HepG2 (cell line): ENCODE measurements around the gene CEACAM5. TPM values are rescaled to one million over a fixed set of nuclear protein-coding genes. Genes with fewer than 3 reads are reported as not detected.
"Not testable (repeated sequence)": the region's sequence is repeated elsewhere in the genome, so short reads cannot be mapped to it uniquely, and the experiment has no call there.

Experiments
- ATAC-seq: fragments of 200-7000 bp; cut with Tn5 transposase; 3 replicates; pipeline ENCODE4 v1.9.1; 2020; ENCODE audit warnings: mild to moderate bottlenecking, moderate library complexity
- BruUV-seq: library from RNA; stranded (reverse); fragments of 400-500 nt; replicated peaks from 2 replicates; lab custom pipeline; 2021; lab: Mats Ljungman, UMichigan
- CTCF ChIA-PET: fragments of 300-600 bp; formaldehyde crosslinking; extraction: SDS; loops from one replicate; lab custom pipeline; 2021; ENCODE audit warnings: low total read pairs, inconsistent platforms, low intra/inter-chr PET ratio; lab: Yijun Ruan, JAX
- POLR2A ChIA-PET: fragments of 350-600 bp; sonication (Branson Sonifier 250); formaldehyde crosslinking; loops from one replicate; lab custom pipeline; 2020; ENCODE audit warnings: antibody characterized with exemption, inconsistent platforms; lab: Yijun Ruan, JAX
- DNase-seq: peaks from one replicate; pipeline ENCODE4 v3.0.0-alpha.2; 2015; ENCODE audit warnings: low spot score
- FAIRE-seq: peaks from 3 replicates; lab custom pipeline; 2011; peaks lifted over from hg19 to GRCh38; lab: Jason Lieb, UNC
- H2AFZ ChIP-seq: one replicate; pipeline ENCODE4 v1.6.1; 2011; ENCODE audit warnings: low read length, inconsistent platforms
- H3K27ac ChIP-seq: fragments of 300-600 bp; 3 replicates; pipeline ENCODE4 v1.8.0; 2011; ENCODE audit warnings: mixed run types, mild to moderate bottlenecking, mixed read lengths, low read length, inconsistent platforms; ENCODE audit not compliant: insufficient read depth; ENCODE audit errors: extremely low read length
- H3K27me3 ChIP-seq, 2 experiments: fragments of 200-600 bp in 1 of 2; 2 replicates in 1 of 2; 3 replicates in 1 of 2; pipeline versions ENCODE4 v1.6.0 to v1.8.0; 2011; ENCODE audit warnings: low read length in 2 of 2, mild to moderate bottlenecking in 2 of 2, moderate library complexity in 2 of 2, inconsistent platforms in 1 of 2; ENCODE audit not compliant: insufficient read depth in 2 of 2, control insufficient read depth in 1 of 2
- H3K36me3 ChIP-seq, 2 experiments: fragments of 200-600 bp in 1 of 2; replicated peaks in 1 of 2; 2 replicates in 1 of 2; 3 replicates in 1 of 2; pipeline versions ENCODE4 v1.5.1 to v1.8.0; 2011; ENCODE audit warnings: low read length in 2 of 2, inconsistent platforms in 1 of 2; ENCODE audit not compliant: insufficient read depth in 2 of 2, control insufficient read depth in 1 of 2
- H3K4me1 ChIP-seq: 2 replicates; pipeline ENCODE4 v1.5.1; 2012; ENCODE audit warnings: low read length, inconsistent platforms; ENCODE audit not compliant: insufficient read depth
- H3K4me2 ChIP-seq: 2 replicates; pipeline ENCODE4 v1.6.0; 2011; ENCODE audit warnings: low read depth, low read length, inconsistent platforms
- H3K4me3 ChIP-seq, 3 experiments: fragments of 200-600 bp in 1 of 3; sonication (generic), shearing (Covaris generic) in 1 of 3; replicated peaks in 1 of 3; 2 replicates each; pipeline ENCODE4 v1.5.1; 2011 to 2016; ENCODE audit warnings: low read length in 3 of 3, inconsistent platforms in 2 of 3, low read depth in 2 of 3, mild to moderate bottlenecking in 2 of 3, control low read depth in 1 of 3, mixed read lengths in 1 of 3; ENCODE audit not compliant: insufficient read depth in 1 of 3
- H3K79me2 ChIP-seq: one replicate; pipeline ENCODE4 v1.6.1; 2011; ENCODE audit warnings: low read length, inconsistent platforms; ENCODE audit not compliant: insufficient read depth
- H3K9ac ChIP-seq: 2 replicates; pipeline ENCODE4 v1.6.0; 2011; ENCODE audit warnings: mild to moderate bottlenecking, low read depth, low read length, inconsistent platforms; ENCODE audit not compliant: insufficient read depth
- H3K9me3 ChIP-seq: 2 replicates; pipeline ENCODE4 v1.5.1; 2012; ENCODE audit warnings: mild to moderate bottlenecking, low read length
- H4K20me1 ChIP-seq: 2 replicates; pipeline ENCODE4 v1.6.0; 2011; ENCODE audit warnings: inconsistent platforms, mild to moderate bottlenecking, low read length, moderate library complexity; ENCODE audit not compliant: insufficient read depth
- FIP1L1 ChIP-seq: fragments of 200-400 bp; formaldehyde crosslinking; IDR thresholded peaks from 2 replicates; pipeline ENCODE4 v1.6.1; 2018; ENCODE audit warnings: low read depth, mild to moderate bottlenecking, low read length, moderate library complexity, borderline replicate concordance; ENCODE audit not compliant: insufficient read depth
- WGBS: methylation state at CpG from one replicate; pipeline ENCODE4 v1.1.6; 2017; ENCODE audit warnings: low lambda C conversion rate; 5-methylcytosine and 5-hydroxymethylcytosine counted together
- in situ Hi-C: cut with HindIII; loops from 2 replicates; pipeline ENCODE4 v1.10.0; 2017; ENCODE audit warnings: low pct_unique_long_range_greater_than_20kb; ENCODE audit not compliant: extremely low pct_ligation_motif_present
- intact Hi-C: fragments of 100-400 bp; cut with micrococcal nuclease; formaldehyde crosslinking; loops from one replicate; pipeline ENCODE4 v1.10.0; 2022; ENCODE audit not compliant: unreplicated experiment
- polyA plus RNA-seq, 8 experiments: library from polyadenylated mRNA; depleted of rRNA in 3 of 8; stranded (reverse) in 7 of 8; unstranded in 1 of 8; fragments of >200 nt; fragmentation: Illumina TruSeq in 4 of 8; extraction: Trizol in 4 of 8; gene quantifications; 2 replicates each; pipeline versions ENCODE4 v1.2.1 to v1.2.3, GENCODE V29; 2011 to 2016; ENCODE audit warnings: low read depth in 4 of 8, missing spikeins in 1 of 8, mixed read lengths in 1 of 8; ENCODE audit not compliant: insufficient read depth in 1 of 8
- total RNA-seq, 5 experiments: library from RNA; depleted of rRNA; stranded (reverse); fragments of >200 nt; fragmentation: Illumina TruSeq; extraction: Trizol; gene quantifications; 2 replicates each; pipeline ENCODE4 v1.2.3, GENCODE V29; 2016; ENCODE audit warnings: low read depth in 1 of 5
- TF ChIP-seq, protein P1 (sequence below): sonication (generic); formaldehyde crosslinking; IDR thresholded peaks from 2 replicates; pipeline ENCODE4 v1.5.0; 2020; ENCODE audit warnings: missing genetic modification reagents

Gene CEACAM5
- total and polyA plus RNA-seq, 2 of the 13 experiments (the other 11 are each of a cell fraction or from before 2014, with no cell fraction given), result not detected

DNA sequence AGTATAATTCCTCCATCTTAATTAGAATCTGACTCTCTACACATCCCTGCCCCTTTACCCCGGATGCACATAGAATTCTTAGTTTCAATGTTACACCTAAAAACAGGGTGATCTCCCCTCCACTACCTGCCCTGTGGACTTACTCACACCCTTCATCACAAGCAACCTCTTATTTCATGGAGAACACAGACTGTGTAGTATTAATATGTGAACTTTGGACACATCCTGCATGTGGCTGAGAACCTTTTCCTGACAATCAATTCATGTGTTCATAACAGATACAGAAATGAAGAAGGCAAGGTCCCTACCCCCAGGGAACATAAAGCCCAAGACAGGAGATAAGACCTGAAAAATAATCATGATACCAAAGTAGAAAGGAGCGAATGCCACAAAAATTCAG lies 58.7 kb downstream of the CEACAM5 start:
- no peak for DNase-seq
- Histone ChIP-seq H3K27ac (no peak overlapping the region), H3K27me3 (peaks cover 1 to 7% of the 10 kb centered on the region in 2 experiments; a peak in 1 of 5 replicates), H3K9me3 (no peaks in the 10 kb centered on the region), H3K79me2 (no peaks in the 10 kb centered on the region), H3K4me2 (no peak overlapping the region), H3K4me3 (no peak overlapping the region), H4K20me1 (no peaks in the 10 kb centered on the region), H3K9ac (no peak overlapping the region), H2AFZ (no peak overlapping the region), H3K36me3 (no peaks in the 10 kb centered on the region), H3K4me1 (no peaks in the 10 kb centered on the region)
- no peak for TF ChIP-seq FIP1L1
- TF ChIP-seq, protein P1, sequence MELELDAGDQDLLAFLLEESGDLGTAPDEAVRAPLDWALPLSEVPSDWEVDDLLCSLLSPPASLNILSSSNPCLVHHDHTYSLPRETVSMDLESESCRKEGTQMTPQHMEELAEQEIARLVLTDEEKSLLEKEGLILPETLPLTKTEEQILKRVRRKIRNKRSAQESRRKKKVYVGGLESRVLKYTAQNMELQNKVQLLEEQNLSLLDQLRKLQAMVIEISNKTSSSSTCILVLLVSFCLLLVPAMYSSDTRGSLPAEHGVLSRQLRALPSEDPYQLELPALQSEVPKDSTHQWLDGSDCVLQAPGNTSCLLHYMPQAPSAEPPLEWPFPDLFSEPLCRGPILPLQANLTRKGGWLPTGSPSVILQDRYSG, result no peak
- CTCF ChIA-PET, result no interaction called here
- no peak for ATAC-seq
- POLR2A ChIA-PET, result no interaction called here
- no TSS peak for BruUV-seq
- WGBS, result 43% methylated on average over 2 of the region's 2 CpGs
- no peak for FAIRE-seq
- in situ Hi-C loops (no loop called here), intact Hi-C loops (no loop called here)

DNA sequence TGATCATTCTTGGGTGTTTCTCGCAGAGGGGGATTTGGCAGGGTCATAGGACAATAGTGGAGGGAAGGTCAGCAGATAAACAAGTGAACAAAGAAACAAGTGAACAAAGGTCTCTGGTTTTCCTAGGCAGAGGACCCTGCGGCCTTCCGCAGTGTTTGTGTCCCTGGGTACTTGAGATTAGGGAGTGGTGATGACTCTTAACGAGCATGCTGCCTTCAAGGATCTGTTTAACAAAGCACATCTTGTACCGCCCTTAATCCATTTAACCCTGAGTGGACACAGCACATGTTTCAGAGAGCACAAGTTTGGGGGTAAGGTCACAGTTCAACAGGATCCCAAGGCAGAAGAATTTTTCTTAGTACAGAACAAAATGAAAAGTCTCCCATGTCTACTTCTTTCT lies 59.7 kb downstream of the CEACAM5 start:
- in situ Hi-C loops, H3K27ac ChIP-seq, BruUV-seq, DNase-seq, H3K9ac ChIP-seq, H3K79me2 ChIP-seq, ATAC-seq, intact Hi-C loops, CTCF ChIA-PET, POLR2A ChIA-PET, H4K20me1 ChIP-seq, FAIRE-seq, H2AFZ ChIP-seq, H3K36me3 ChIP-seq, H3K9me3 ChIP-seq, H3K4me2 ChIP-seq, H3K4me3 ChIP-seq, H3K4me1 ChIP-seq: not testable (repeated sequence)
- peaks cover 1 to 10% of the 10 kb centered on the region in 2 experiments; a peak in 1 of 5 replicates for H3K27me3 ChIP-seq
- WGBS, result 12% methylated on average over 5 of the region's 5 CpGs
